Inflammatory macrophage treated with lipopolysaccharide for 1 hour (primary cell): ENCODE results near the gene DLGAP4.
"Not testable (repeated sequence)": the region's sequence is repeated elsewhere in the genome, so short reads cannot be mapped to it uniquely, and the experiment has no call there.

ENCODE experiments used
- DNase-seq, 2 donors: peaks; one replicate each; pipeline ENCODE4 v3.0.0-alpha.2; 2020 to 2022

Gene DLGAP4

GRCh38 chr20:36461600-36462439, 155.7 kb downstream of the DLGAP4 start:
- peak in 1 of 2 donors; percentile 19 for DNase-seq

DNA sequence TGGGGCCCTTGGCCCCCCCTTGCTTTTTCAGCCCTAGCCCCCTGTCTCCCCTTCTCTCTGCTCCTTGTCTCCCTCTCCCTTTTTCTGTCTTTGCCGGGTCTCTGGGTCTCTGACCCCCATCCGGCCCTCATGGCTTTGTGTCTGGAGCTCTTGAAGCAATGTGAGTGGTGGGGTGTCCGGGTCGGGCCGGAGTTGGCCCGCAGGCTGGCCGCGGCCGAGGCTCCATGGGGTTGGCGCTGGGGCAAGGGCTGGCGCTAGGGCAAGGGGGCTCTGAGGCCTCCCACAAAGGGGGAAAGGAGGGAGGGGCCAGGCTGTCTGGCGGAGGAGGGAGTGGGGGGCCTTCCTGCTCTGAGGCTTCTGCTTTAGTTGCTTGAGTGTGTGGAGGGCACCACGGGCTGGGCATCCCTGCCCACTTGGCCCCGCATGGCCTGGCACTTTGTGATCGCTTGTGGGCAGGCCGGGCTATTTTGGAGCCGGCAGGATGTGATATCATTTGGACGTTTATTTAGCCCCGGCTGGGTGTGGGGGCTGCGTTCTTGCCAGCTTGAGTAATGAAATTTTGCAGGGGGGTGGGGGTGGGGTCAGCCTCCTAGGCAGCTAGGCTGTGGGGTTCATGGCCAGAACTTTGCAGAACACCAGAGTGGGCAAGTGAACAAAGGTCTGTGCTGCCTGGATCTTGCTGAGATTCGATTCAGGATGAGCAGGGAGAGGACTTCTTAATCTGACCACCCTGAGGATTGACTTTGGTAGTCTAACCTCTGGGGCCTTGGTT, 156.5 kb downstream of the DLGAP4 start:
- peak; percentile 48 to 77 for DNase-seq

DNA sequence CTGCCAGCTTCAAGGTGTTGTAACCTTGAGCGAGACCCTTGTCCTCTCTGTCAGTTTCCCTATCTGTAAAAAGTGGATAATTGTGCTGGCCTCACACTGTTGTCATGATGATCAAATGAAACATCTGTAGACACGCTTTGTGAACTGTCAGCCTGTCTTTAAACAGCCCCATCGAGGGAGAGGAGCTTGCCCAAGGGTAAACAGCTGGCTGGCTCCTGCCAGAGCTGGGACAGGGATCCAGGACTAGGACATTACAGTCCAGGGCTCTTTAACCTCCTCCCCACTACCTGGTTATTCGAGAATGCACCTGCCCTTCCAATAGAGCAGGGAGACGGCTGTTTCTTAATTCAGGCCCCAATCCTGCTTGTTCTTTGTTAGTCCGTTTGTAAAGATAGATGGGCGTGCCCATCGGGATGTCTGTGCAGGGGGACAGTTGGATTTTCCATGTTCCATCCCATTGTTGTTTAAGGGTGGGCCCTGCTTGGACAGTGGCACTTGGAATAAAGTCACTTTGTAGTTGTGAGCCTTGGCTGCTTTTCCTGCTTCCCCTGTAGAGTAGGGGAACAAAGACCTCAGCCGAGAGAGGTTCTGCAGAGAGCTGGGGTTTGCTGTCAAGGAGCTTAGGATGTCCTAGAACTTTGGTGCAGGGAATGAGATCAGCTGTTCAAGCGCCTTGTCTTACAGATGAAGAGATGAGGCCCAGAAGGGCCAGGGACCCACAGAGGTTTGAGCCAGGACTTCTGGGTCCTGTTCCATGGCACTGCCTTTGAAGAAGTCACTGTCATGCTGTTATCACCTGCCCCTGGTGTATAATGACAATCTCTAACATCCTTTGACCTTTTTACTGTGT, 157.3 kb downstream of the DLGAP4 start:
- no peak for DNase-seq

DNA sequence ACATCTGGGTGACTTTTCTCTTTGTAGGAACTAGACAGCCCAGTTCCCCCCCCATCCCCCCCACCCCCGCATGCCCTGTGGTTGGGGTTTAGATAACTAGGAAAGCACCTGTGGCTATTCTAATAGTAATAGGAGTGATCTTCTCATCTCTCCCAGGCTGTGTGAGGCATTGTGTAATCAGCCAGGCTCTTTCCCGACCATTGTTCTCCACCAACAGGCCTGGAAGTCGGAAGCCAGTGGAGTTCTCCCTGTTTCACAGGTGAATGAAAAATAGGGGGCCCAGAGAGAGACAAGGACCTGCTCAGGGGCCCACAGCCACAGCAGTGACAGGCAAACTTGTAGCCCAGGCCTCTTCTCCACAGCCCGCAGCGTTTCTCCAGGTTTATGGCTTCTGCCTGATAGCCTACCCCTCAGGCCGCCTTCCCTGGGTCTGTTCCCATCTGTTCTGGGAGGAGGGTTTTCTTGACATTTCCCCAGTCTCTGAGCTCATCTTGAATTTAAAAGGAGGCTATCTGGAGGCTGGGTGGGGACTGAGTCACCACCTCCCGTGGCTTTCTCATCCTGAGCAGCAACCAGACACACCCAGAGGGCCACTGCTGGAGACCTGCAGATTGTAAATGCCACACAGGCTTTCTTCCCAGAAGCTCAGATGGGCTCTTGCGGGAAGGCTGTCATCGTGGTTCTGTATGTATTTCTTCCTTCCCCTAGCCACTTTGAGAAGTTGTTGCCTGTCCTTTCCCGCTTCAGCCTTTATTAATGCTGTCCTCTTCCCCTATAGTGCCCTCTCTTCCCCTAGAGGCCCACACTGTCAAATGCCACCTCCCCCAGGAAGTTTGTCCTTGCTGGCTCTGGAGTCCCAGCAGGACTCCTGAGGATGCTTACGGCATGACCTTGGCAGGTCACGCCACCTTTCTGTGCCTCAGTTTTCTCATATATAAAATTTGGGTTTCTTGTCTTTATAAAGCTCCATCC, 159.3 kb downstream of the DLGAP4 start:
- DNase-seq = peak; percentile 65 to 83

DNA sequence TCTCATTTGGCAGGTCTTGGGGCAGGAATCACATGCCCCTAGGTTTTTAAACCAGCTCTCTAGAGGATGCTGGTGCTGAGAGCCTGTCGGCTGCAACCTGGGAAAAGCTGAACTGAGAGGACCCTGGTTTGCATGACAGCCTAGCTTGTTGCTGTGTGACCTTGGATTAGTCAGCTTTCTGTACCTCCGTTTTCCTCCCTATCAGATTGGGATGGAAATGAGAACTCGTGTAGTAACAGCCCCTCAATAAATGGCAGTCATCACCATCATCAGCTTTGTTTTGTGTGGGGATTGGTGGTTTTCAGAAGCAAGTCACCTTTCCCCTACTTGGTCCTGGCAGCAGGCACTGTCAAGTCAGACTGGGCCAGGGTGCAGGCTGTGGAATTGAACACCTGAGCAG, 159.9 kb downstream of the DLGAP4 start:
- DNase-seq = no peak

DNA sequence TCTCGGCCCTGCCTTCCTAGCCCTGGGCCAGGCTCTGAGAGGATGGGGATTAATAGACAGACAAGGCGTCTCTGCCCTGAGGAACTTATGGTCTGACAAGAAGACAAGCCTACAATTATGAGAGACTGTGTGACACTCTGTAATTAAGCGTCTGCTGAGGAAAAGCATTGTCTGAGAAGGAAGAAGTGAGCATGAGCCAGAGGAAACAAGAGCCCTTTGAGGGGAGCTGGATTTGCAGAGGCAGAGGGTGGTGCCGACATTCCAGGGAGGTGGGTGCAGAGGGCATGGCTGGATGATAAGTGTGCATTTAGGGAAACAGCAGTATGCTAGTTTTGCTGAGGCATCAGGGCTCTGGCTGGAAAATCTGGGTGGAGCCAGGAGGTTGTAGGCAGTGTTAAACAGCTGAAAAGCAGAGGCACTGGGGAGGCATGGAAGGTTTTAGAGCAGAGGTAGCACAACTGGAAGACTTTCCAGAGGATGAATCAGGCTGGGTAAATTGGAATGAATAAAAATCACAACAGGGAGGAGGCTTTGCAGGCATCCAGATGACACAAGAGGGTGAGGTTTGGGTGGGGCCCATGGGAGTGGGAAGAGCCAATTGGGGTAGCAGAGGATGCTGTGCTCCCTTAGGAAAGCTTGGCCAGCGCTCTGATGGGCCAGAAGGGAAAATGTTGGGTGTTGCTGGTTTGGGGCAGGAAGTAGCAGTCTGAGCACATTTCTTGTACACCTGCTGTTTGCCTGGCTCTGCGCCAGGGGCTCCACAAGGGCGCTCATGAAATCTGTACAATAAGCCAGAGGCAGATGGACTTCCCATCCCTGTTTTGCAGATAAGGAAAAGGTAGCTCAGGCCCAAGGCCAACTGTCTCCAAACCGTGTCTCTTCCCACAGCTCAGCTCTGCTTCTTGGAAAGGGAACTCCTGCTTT, 161.2 kb downstream of the DLGAP4 start:
- no peak for DNase-seq

GRCh38 chr20:36468149-36469000, 162.2 kb downstream of the DLGAP4 start:
- no peak for DNase-seq

- DNase-seq = no peak
Measured at GRCh38 chr20:36469973-36470372, 163.8 kb downstream of the DLGAP4 start.

DNA sequence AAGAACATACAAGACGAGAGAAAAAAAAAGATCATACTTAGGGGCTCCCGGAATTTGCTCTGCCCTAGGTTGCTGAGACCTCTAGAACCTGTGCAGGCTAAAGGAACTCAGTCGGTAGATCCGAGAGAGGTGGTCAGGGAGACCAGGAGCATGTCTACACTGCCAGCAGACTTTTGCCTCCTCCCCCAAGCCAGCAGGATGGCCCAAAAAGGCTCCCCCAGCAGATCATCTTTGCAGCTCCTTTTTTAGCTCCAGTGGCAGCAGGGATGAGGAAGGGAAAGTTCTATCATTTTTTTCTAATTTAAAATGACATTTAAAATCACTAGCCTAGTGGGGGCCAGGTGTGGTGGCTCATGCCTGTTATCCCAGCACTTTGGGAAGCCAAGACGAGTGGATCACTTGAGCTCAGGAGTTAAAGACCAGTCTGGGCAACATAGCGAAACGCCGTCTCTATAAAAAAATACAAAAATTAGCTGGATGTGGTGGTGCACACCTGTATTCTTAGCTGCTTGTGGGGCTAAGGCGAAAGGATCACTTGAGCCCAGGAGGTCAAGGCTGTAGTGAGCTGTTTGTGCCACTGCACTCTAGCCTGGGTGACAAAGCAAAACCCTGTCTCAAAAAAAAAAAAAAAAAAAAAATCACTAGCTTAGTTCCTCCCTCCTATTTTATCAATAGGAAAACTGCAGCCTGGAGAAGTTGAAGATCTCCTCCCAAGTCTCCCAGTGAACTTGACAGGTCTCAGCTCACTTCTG, 165.9 kb downstream of the DLGAP4 start:
- no peak for DNase-seq

DNA sequence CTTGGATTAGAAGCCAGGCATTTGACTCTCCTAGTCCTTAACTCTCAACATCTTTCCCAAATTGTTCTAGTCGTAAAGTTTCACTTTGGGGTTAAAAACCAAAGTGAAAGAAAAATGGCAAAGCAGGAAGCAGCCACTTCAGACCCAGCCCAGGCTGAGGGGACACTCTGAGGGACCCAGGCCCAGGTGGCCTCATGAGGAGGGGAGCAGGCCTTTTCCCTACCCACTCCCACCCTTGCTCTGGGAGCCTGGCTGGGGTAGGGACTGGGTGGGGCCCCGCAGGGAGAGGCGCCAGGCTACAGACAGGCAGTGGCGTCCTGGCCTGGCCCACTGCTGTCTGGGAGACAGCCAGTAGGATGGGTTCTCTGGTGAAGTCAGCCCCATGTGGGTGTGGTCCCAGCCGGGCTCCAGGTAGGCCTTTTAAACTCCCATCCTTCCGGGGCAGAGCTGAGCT, 166.5 kb downstream of the DLGAP4 start:
- DNase-seq = peak in 1 of 2 donors; percentile 33

DNA sequence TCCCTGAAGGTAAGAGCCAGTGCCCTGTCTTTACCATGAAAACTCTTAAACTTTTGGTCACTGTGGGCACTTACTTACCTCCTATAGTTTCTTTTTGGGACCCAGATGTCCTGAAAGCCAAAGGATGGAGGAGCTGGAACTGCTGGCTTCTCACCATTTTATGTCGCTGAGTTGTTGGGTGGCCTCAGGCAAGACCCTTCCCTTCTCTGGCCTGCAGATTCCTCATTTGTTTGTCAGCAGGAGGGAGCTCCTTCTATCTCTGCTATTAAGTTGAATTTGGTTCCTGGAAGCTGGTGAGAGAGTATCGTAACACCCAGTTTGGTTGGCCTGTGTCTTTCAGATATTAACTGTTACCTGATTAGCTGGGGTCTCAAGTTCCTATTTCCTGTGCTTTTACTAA, 167.0 kb downstream of the DLGAP4 start:
- no peak for DNase-seq

GRCh38 chr20:36474563-36474962, 168.4 kb downstream of the DLGAP4 start:
- no peak for DNase-seq

- not testable (repeated sequence) for DNase-seq
Measured at GRCh38 chr20:36475054-36475453, 168.9 kb downstream of the DLGAP4 start.

- no peak for DNase-seq
Measured at GRCh38 chr20:36477475-36477874, 171.3 kb downstream of the DLGAP4 start.

GRCh38 chr20:36478137-36478905, 172.2 kb downstream of the DLGAP4 start:
- no peak for DNase-seq

- no peak for DNase-seq
Measured at GRCh38 chr20:36479938-36480337, 173.8 kb downstream of the DLGAP4 start.

DNA sequence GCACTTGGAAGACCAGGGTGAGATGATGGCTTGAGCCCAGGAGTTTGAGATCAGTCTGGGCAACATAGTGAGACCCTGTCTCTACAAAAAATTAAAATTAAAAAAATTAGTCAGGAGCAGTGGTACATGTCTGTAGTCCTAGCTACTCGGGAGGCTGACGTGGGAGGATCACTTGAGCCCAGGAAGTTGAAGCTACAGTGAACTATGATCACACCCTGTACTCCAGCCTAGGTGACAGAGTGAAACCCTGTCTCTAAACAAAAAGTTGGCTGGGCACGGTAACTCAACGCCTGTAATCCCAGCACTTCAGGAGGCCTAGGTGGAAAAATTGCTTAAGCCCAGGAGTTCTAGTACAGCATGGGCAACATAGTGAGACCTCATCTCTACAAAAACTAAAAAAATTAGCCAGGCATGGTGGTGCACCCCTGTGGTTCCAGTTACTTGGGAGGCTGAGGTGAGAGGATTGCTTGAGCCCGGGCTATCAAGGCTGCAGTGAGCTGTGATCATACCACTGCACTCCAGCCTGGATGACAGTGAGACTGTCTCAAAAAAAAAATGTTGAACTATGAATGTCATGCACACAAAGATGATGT, 174.4 kb downstream of the DLGAP4 start:
- no peak for DNase-seq
